Neural progenitor cell (in vitro differentiated cells): ENCODE data around the gene PRODH2. TPM values are rescaled to one million over a fixed set of nuclear protein-coding genes. Genes with fewer than 3 reads are reported as not detected.
A peak's percentile ranks its signal among the peaks of the same experiment; 100 is the strongest.

Experiments
- DNase-seq: peaks from one replicate; pipeline ENCODE4 v3.0.0-alpha.2; 2016; ENCODE audit warnings: low spot score
- H2AFZ ChIP-seq: fragments of 200-600 bp; sonication (generic); replicated peaks from 2 replicates; pipeline ENCODE4 v1.6.1; 2016; ENCODE audit warnings: antibody characterized with exemption
- H3F3A ChIP-seq: fragments of 200-600 bp; sonication (generic); 2 replicates; pipeline ENCODE4 v1.6.1; 2016; ENCODE audit warnings: antibody characterized with exemption, low read depth
- H3K27ac ChIP-seq: fragments of 200-600 bp; sonication (generic); 2 replicates; pipeline ENCODE4 v1.5.1; 2016; ENCODE audit warnings: mild to moderate bottlenecking
- H3K27me3 ChIP-seq: fragments of 200-600 bp; sonication (generic); 2 replicates; pipeline ENCODE4 v1.6.1; 2016; ENCODE audit warnings: mild to moderate bottlenecking, moderate library complexity
- H3K36me3 ChIP-seq: fragments of 200-600 bp; sonication (generic); 2 replicates; pipeline ENCODE4 v1.5.1; 2016
- H3K4me1 ChIP-seq: fragments of 200-600 bp; sonication (generic); 2 replicates; pipeline ENCODE4 v1.6.1; 2016; ENCODE audit warnings: mixed run types
- H3K4me2 ChIP-seq: fragments of 200-600 bp; sonication (generic); 2 replicates; pipeline ENCODE4 v1.6.1; 2016
- H3K4me3 ChIP-seq: fragments of 200-600 bp; sonication (generic); 2 replicates; pipeline ENCODE4 v1.5.1; 2016
- H3K79me2 ChIP-seq: fragments of 200-600 bp; sonication (generic); 2 replicates; pipeline ENCODE4 v1.6.1; 2016; ENCODE audit warnings: low read depth
- H3K9ac ChIP-seq: fragments of 200-600 bp; sonication (generic); 2 replicates; pipeline ENCODE4 v1.6.1; 2016
- H3K9me3 ChIP-seq: fragments of 200-600 bp; sonication (generic); 2 replicates; pipeline ENCODE4 v1.5.1; 2016; ENCODE audit warnings: low read depth
- H4K20me1 ChIP-seq: fragments of 200-600 bp; sonication (generic); 2 replicates; pipeline ENCODE4 v1.6.1; 2016; ENCODE audit warnings: low read depth
- H3K27ac Mint-ChIP-seq: 3 replicates; pipeline ENCODE4 v1.8.0; 2021; ENCODE audit warnings: mixed read lengths
- H3K27me3 Mint-ChIP-seq: 2 replicates; pipeline ENCODE4 v1.8.0; 2022; ENCODE audit warnings: low read depth, mild to moderate bottlenecking, inconsistent platforms, moderate library complexity, mixed read lengths; ENCODE audit not compliant: insufficient read depth
- H3K36me3 Mint-ChIP-seq: 3 replicates; pipeline ENCODE4 v1.8.0; 2021; ENCODE audit warnings: mixed read lengths
- H3K4me1 Mint-ChIP-seq: 3 replicates; pipeline ENCODE4 v1.8.0; 2021; ENCODE audit warnings: mixed read lengths
- H3K4me3 Mint-ChIP-seq: 3 replicates; pipeline ENCODE4 v1.8.0; 2021; ENCODE audit warnings: mild to moderate bottlenecking, moderate library complexity, mixed read lengths
- H3K9me3 Mint-ChIP-seq: 3 replicates; pipeline ENCODE4 v1.8.0; 2020; ENCODE audit warnings: mixed read lengths
- EZH2 ChIP-seq: fragments of 200-600 bp; sonication (generic); IDR thresholded peaks from 2 replicates; pipeline ENCODE4 v1.6.1; 2017; ENCODE audit warnings: antibody characterized with exemption, mild to moderate bottlenecking, moderate library complexity
- EZH2phosphoT487 ChIP-seq: fragments of 200-600 bp; sonication (generic); IDR thresholded peaks from 2 replicates; pipeline ENCODE4 v1.6.1; 2017; ENCODE audit warnings: antibody characterized with exemption
- total RNA-seq: library from RNA; depleted of rRNA; stranded (reverse); fragments of >200 nt; gene quantifications from 2 replicates; pipeline ENCODE4 v1.2.3, GENCODE V29; 2015; ENCODE audit warnings: low replicate concordance
- TF ChIP-seq, protein P1 (sequence below): fragments of 200-600 bp; sonication (generic); IDR thresholded peaks from 2 replicates; pipeline ENCODE4 v1.5.1; 2017; ENCODE audit warnings: antibody characterized with exemption, mild to moderate bottlenecking

Gene PRODH2
- total RNA-seq, 1 donor from 2014 or later: not detected

DNA sequence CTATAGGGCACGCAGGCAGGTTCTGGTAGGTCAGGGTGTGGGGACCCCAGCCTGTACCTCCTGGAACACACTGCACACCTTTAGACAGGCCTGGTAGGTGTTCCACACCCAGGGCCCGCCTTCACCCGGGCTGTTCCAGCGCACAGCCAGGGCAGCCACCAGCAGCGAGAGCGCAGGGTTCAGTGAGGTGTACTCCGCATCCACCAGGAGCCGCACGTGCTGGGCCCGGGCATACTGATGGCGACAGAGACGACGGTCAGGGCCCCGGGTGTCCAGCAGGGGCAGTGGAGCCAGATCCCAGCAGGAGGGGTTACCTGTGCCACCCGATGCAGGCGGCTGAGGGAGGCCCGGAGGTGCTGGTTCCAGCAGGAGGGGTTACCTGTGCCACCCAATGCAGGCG is 6.0 kb downstream of the PRODH2 start:
- TF ChIP-seq EZH2phosphoT487: no peak
- no peak for TF ChIP-seq EZH2
- TF ChIP-seq, protein P1, sequence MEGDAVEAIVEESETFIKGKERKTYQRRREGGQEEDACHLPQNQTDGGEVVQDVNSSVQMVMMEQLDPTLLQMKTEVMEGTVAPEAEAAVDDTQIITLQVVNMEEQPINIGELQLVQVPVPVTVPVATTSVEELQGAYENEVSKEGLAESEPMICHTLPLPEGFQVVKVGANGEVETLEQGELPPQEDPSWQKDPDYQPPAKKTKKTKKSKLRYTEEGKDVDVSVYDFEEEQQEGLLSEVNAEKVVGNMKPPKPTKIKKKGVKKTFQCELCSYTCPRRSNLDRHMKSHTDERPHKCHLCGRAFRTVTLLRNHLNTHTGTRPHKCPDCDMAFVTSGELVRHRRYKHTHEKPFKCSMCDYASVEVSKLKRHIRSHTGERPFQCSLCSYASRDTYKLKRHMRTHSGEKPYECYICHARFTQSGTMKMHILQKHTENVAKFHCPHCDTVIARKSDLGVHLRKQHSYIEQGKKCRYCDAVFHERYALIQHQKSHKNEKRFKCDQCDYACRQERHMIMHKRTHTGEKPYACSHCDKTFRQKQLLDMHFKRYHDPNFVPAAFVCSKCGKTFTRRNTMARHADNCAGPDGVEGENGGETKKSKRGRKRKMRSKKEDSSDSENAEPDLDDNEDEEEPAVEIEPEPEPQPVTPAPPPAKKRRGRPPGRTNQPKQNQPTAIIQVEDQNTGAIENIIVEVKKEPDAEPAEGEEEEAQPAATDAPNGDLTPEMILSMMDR: no peak
- no peaks in the 10 kb centered on the region for H3F3A ChIP-seq
- no peaks in the 10 kb centered on the region for H3K9me3 Mint-ChIP-seq
- no peaks in the 10 kb centered on the region for H3K4me1 ChIP-seq
- H3K36me3 ChIP-seq: no peaks in the 10 kb centered on the region
- H3K27ac Mint-ChIP-seq: no peak overlapping the region
- H3K27ac ChIP-seq: no peak overlapping the region
- peaks cover 16% of the 10 kb centered on the region for H3K27me3 Mint-ChIP-seq
- DNase-seq: no peak
- no peak overlapping the region for H3K9ac ChIP-seq
- H4K20me1 ChIP-seq: no peaks in the 10 kb centered on the region
- H3K4me3 Mint-ChIP-seq: no peak overlapping the region
- H3K4me3 ChIP-seq: no peak overlapping the region
- no peaks in the 10 kb centered on the region for H3K4me1 Mint-ChIP-seq
- no peaks in the 10 kb centered on the region for H3K79me2 ChIP-seq
- no peaks in the 10 kb centered on the region for H3K36me3 Mint-ChIP-seq
- H3K27me3 ChIP-seq: no peaks in the 10 kb centered on the region
- no peaks in the 10 kb centered on the region for H3K9me3 ChIP-seq
- H2AFZ ChIP-seq: no peak overlapping the region
- no peak overlapping the region for H3K4me2 ChIP-seq

DNA sequence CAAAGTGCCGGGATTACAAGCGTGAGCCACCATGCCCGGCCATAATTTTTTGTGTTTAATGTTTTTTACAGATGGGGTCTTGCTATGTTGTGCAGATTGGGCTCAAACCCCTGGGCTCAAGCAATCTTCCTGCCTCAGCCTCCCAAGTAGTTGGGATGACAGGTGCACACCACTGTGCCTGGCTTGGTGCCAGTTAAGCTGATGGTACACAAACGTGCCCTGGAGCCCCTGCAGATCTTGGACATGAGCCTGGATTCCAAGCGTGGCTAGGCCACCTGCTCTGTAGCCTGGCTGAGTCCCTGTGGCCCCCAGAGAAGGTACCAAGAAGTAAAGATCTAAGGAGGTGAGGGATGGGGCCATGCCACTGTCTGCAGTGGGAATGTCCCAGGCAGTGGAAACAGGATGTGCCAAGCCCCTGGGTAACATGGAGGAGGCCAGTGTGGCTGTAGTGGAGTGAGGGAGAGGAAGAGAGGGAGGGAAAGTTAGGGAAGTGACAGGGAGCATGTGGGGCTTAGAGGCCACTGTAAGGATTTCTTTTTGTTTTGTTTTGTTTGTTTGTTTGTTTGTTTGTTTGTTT is 7.0 kb downstream of the PRODH2 start:
- Histone ChIP-seq H3K36me3 (no peaks in the 10 kb centered on the region), H3K27ac (no peak overlapping the region), H2AFZ (no peak overlapping the region), H4K20me1 (no peaks in the 10 kb centered on the region), H3K79me2 (no peaks in the 10 kb centered on the region), H3K9ac (no peak overlapping the region), H3K27me3 (no peaks in the 10 kb centered on the region), H3K9me3 (no peaks in the 10 kb centered on the region), H3K4me3 (no peak overlapping the region), H3K4me1 (no peaks in the 10 kb centered on the region), H3F3A (no peaks in the 10 kb centered on the region), H3K4me2 (no peak overlapping the region)
- H3K9me3 Mint-ChIP-seq: no peaks in the 10 kb centered on the region
- H3K4me3 Mint-ChIP-seq: peak overlapping the region; percentile 57
- H3K27me3 Mint-ChIP-seq: peaks cover 16% of the 10 kb centered on the region
- no peaks in the 10 kb centered on the region for H3K4me1 Mint-ChIP-seq
- TF ChIP-seq EZH2phosphoT487 (no peak), EZH2 (no peak)
- TF ChIP-seq, protein P1: no peak
- no peaks in the 10 kb centered on the region for H3K36me3 Mint-ChIP-seq
- DNase-seq: no peak
- no peak overlapping the region for H3K27ac Mint-ChIP-seq

DNA sequence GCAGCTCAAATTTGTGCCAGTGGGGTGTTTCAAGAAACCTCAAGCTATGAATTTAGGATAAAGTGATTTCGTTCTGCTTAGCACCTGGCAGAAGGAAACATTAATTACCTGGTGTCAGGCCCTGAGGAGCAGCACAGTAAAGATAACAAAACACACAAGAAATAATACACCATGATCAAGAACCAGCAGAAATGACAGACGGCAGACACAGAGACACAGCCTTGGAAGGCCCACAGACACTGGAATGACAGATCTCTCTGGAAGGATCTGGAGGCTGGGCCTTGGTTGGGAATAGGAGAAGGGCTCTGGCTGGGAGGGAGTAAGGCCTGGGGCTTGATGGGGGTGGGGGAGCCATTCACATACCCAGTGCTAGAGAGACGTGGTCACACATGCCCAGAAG is 10.8 kb downstream of the PRODH2 start:
- TF ChIP-seq, protein P1: no peak
- TF ChIP-seq EZH2: no peak
- no peak for TF ChIP-seq EZH2phosphoT487
- Mint-ChIP-seq H3K4me1 (peaks cover 4% of the 10 kb centered on the region), H3K27ac (no peak overlapping the region), H3K27me3 (peaks cover 36% of the 10 kb centered on the region), H3K4me3 (no peak overlapping the region), H3K36me3 (no peaks in the 10 kb centered on the region), H3K9me3 (no peaks in the 10 kb centered on the region)
- Histone ChIP-seq H3K4me3 (no peak overlapping the region), H3K4me2 (no peak overlapping the region), H2AFZ (no peak overlapping the region), H3K4me1 (peaks cover 3% of the 10 kb centered on the region), H3K9ac (no peak overlapping the region), H3F3A (no peaks in the 10 kb centered on the region), H3K27ac (no peak overlapping the region), H3K36me3 (no peaks in the 10 kb centered on the region), H3K79me2 (no peaks in the 10 kb centered on the region), H4K20me1 (no peaks in the 10 kb centered on the region), H3K27me3 (peaks cover 22% of the 10 kb centered on the region), H3K9me3 (no peaks in the 10 kb centered on the region)
- no peak for DNase-seq
